HUDEP-2 (cell line): Measurements from ENCODE around the gene CHST13.
"Not testable (repeated sequence)": the region's sequence is repeated elsewhere in the genome, so short reads cannot be mapped to it uniquely, and the experiment has no call there.

Source experiments
- DNase-seq, 76 experiments: peaks; one replicate each; lab custom pipeline; 2025; ENCODE audit not compliant: unreplicated experiment in 76 of 76; lab: John Stamatoyannopoulos, UW

The CHST13 gene

GRCh38 chr3:126524429-126524988, 554 bp downstream of the CHST13 start:
- peak in 1 of 76 experiments; percentile 26 for DNase-seq

DNA sequence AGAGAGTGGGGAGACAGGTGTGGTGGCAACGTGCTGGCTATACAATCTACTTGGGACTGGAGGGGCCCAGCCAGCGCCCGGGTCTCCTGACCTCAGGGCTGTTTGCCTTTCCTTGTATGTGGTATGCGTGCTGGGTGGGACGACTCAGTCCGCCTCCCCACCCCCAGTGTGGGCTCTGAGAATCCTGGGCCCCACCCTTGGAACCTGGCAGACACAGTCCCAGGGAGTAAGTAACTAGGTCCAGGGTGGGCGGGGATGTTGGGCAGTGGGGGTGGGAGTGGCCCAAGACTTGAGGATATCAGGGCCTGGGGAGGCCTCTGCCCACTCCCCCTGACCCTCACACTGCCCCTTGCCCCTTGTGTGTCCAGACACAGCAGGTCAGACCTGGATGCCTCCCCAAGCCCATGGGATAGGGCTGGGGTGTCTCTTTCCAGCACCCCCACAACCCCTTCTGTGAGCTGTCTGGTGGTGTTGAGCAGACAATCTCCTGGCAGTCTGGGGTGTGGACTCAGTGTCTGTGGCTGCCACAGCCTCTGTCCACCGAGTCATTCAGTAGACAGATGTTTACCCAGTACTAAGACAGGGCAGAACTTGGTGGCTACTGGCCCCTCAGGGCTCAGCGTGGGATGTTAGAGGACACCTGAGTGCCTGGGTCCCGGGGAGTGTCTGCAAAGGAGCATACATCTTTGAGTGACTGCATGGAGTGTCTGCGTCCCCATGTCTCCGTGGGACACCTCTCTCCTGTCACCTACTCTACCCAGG, 1.3 kb downstream of the CHST13 start:
- no peak for DNase-seq

- DNase-seq: no peak
Observed at GRCh38 chr3:126525853-126526667, 2.1 kb downstream of the CHST13 start.

GRCh38 chr3:126526668-126527005, 2.7 kb downstream of the CHST13 start:
- DNase-seq: no peak

GRCh38 chr3:126527006-126527405, 3.1 kb downstream of the CHST13 start:
- DNase-seq: no peak

- no peak for DNase-seq
Observed at GRCh38 chr3:126527455-126528211, 3.7 kb downstream of the CHST13 start.

DNA sequence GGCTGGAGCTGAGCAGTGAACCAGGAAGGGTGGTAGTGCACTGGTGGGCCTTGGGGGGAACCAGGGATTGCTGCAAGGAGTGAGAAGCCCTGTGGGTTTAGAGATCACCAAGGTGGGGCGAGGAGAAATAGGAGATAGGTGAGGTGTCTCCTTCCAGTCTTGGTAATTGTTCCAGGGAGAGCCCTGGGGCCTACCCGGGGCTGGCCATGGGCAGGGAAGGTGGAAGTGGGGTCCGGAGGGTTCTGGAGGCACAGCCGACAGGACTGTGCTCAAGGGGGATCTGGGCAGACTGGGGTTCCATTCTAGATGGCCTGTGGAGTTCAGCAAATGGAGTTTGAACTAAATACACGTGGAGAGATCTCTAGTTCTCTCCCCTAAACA, 4.5 kb downstream of the CHST13 start:
- no peak for DNase-seq

DNA sequence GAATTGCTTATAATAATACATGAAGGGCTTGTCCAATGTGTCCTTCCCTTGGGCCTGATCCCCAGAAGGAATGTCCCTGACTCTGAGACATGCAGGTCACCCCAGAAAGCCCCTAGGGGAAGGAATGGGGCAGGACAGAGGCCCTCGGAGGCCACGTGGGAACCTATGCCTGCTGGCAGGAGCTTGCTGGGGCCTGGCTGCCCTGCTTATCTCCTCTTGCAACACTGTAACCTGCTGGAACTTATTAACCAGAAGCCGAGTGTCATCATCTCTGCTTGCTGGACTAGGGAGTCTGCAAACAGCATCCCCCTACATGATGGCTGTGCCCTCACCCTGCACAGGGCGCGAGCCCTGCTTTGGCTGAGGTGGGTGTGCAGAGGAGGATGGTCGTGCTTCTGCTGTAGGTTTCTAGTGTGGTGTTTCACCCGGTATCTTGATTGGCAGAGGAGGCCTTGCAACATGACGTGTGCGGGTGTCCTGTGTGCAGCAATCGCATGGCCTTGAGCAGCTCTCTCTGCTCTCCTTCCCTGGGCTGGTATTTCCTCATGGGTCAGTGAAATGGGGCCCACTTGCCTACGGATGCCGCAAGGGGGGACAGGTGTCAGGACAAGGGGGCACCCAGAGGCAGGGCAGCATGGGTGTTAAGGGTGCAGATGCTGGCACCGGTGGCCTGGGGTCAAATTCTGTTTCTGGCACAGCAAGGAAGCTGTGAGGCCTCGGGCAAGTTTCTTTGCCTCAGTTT, 5.0 kb downstream of the CHST13 start:
- peak in 20 of 76 experiments; percentile 5 to 39 (median 20) for DNase-seq

- no peak for DNase-seq
Observed at GRCh38 chr3:126529585-126530170, 5.7 kb downstream of the CHST13 start.

DNA sequence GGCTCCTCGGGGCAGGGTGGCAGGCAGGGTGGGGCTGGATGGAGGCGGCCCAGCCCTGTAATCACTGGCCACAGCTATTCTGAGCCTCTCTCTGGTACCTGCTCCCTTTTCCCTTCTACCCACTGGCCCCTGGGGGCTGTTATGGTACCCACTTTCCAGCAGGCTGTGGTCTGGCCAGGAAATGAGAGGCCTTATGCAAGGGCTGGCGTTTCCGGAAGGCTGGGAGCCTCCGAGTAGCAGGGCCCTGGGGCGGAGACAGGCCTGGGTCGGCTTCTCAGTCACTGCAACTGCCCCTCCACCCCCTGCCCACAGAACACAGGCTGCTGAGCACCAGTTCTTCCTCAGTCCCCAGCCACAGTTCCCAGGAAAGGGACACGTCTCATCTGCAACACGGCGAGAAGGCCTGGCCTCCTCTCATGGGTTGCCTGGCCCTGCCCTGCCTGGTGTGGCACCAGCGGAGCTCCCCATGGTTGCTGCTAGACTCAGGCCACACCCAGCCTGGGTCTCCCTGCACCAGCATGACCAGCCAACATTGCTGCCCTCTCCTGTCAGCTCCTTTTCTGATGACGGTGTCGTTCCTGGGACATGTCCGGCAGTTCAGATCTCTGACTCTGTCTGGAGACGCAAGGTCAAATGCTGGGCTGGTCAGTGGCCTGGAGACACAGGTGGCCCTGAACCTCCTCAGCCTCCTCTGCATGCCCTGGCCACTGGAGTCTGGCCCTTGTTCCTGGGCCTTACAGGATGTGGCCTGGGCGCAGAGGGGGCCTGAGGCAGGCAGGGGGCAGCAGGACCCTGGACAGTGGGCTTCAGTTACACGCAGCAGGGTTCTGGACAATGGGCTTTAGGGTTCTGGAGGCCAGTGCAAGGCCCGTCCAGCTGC, 6.5 kb downstream of the CHST13 start:
- DNase-seq: no peak

- no peak for DNase-seq
Observed at GRCh38 chr3:126531051-126531330, 7.0 kb downstream of the CHST13 start.

- no peak for DNase-seq
Observed at GRCh38 chr3:126533506-126533905, 9.6 kb downstream of the CHST13 start.

- DNase-seq: not testable (repeated sequence)
Observed at GRCh38 chr3:126534716-126535115, 10.8 kb downstream of the CHST13 start.

- DNase-seq: no peak
Observed at GRCh38 chr3:126535636-126536035, 11.7 kb downstream of the CHST13 start.

DNA sequence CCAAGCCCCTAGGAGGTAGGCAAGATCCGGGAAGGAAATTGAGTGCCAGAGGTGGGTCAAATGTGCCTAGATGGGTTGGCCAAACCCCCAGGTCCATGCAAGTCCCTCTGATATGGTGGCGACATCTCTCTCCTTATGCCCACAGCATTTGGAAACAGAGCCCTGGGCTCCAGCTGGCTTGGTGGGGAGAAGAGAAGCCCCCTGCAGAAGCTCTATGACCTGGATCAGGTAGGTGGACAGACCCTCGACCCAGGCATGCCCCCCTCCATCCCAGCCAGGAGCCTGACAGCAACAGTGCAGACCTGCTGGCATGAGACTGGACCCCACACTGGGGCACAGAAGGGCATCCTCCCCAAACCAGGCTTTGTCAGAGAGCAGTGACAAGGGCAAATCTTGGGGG, 12.2 kb downstream of the CHST13 start:
- no peak for DNase-seq

- no peak for DNase-seq
Observed at GRCh38 chr3:126537116-126537729, 13.3 kb downstream of the CHST13 start.

DNA sequence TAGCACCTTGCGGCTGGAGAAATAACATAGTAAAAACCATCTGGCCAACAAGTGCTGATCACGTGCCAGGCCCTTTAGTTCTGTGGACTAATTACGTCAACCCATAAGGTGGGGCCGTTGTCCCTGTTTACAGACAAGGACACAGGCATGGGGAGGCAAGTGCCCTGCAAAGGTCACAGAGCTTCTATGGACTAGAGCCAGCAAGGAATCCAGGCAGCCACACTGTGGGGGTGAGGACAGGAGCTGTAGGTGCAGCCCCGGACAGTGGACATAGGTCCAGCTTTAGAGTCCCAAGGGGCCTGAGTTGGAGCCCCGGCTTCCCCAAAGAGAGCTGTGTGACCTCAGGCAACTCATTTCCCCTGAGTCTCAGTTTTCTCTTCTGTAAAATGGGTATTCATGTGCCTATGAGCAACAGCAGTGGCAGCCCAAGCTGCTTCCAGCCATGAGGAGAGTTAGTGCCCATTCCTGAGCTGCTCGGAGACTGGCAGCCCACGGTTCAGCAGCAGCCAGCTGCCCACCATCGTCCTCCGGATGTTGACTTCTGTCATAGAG, 13.9 kb downstream of the CHST13 start:
- DNase-seq: no peak

- no peak for DNase-seq
Observed at GRCh38 chr3:126538316-126538715, 14.4 kb downstream of the CHST13 start.

GRCh38 chr3:126538966-126539365, 15.0 kb downstream of the CHST13 start:
- DNase-seq: no peak
